Activated naive CD8-positive, alpha-beta T cell treated with anti-CD3 and anti-CD28 coated beads for 36 hours (primary cell): ENCODE data around the gene TRAF5. TPM values are rescaled to one million over a fixed set of nuclear protein-coding genes. Genes with fewer than 3 reads are reported as not detected.
"Not testable (repeated sequence)": the region's sequence is repeated elsewhere in the genome, so short reads cannot be mapped to it uniquely, and the experiment has no call there.

Source experiments
- DNase-seq: peaks from one replicate; pipeline ENCODE4 v3.0.0; 2021
- H3K27ac Mint-ChIP-seq: one replicate; pipeline ENCODE4 v1.8.0; 2022; ENCODE audit warnings: mild to moderate bottlenecking, moderate library complexity, mixed read lengths
- H3K27me3 Mint-ChIP-seq: one replicate; pipeline ENCODE4 v1.8.0; 2022; ENCODE audit warnings: mild to moderate bottlenecking, mixed read lengths
- H3K36me3 Mint-ChIP-seq: one replicate; pipeline ENCODE4 v1.8.0; 2021; ENCODE audit warnings: mild to moderate bottlenecking, mixed read lengths
- H3K4me1 Mint-ChIP-seq: one replicate; pipeline ENCODE4 v1.8.0; 2021; ENCODE audit warnings: mixed read lengths
- H3K4me3 Mint-ChIP-seq: one replicate; pipeline ENCODE4 v1.8.0; 2022; ENCODE audit warnings: mild to moderate bottlenecking, moderate library complexity, mixed read lengths
- H3K9me3 Mint-ChIP-seq: one replicate; pipeline ENCODE4 v1.8.0; 2022; ENCODE audit warnings: mixed read lengths
- total RNA-seq, 2 experiments: library from RNA; stranded (reverse); gene quantifications; one replicate each; pipeline ENCODE4 v1.2.3, GENCODE V29; 2021

The TRAF5 gene
- total RNA-seq, 2 experiments from 2014 or later, result 23.7 to 24.4 TPM

- not testable (repeated sequence) for H3K27me3 Mint-ChIP-seq, DNase-seq, H3K27ac Mint-ChIP-seq, H3K4me3 Mint-ChIP-seq, H3K4me1 Mint-ChIP-seq
- Mint-ChIP-seq H3K9me3 (peaks cover 12% of the 10 kb centered on the region), H3K36me3 (peaks cover 26% of the 10 kb centered on the region)
These were observed 71.8 kb downstream of the TRAF5 start for GRCh38 chr1:211398266-211398930.

GRCh38 chr1:211399851-211400393, 73.3 kb downstream of the TRAF5 start:
- not testable (repeated sequence) for H3K4me3 Mint-ChIP-seq, H3K4me1 Mint-ChIP-seq, DNase-seq, H3K27me3 Mint-ChIP-seq, H3K27ac Mint-ChIP-seq
- peaks cover 31% of the 10 kb centered on the region for H3K36me3 Mint-ChIP-seq
- H3K9me3 Mint-ChIP-seq, result peaks cover 16% of the 10 kb centered on the region

GRCh38 chr1:211401751-211402150, 75.1 kb downstream of the TRAF5 start:
- not testable (repeated sequence) for H3K27ac Mint-ChIP-seq, H3K27me3 Mint-ChIP-seq, H3K4me3 Mint-ChIP-seq, DNase-seq, H3K4me1 Mint-ChIP-seq
- Mint-ChIP-seq H3K9me3 (peaks cover 26% of the 10 kb centered on the region), H3K36me3 (peaks cover 46% of the 10 kb centered on the region)

GRCh38 chr1:211406086-211406485, 79.5 kb downstream of the TRAF5 start:
- DNase-seq, H3K4me3 Mint-ChIP-seq, H3K27ac Mint-ChIP-seq, H3K27me3 Mint-ChIP-seq: not testable (repeated sequence)
- Mint-ChIP-seq H3K36me3 (peaks cover 55% of the 10 kb centered on the region), H3K4me1 (peaks cover 14% of the 10 kb centered on the region), H3K9me3 (peaks cover 28% of the 10 kb centered on the region)

- not testable (repeated sequence) for H3K27ac Mint-ChIP-seq, DNase-seq, H3K27me3 Mint-ChIP-seq, H3K4me3 Mint-ChIP-seq
- Mint-ChIP-seq H3K36me3 (peaks cover 48% of the 10 kb centered on the region), H3K9me3 (peaks cover 19% of the 10 kb centered on the region), H3K4me1 (peaks cover 14% of the 10 kb centered on the region)
These were observed 81.1 kb downstream of the TRAF5 start for GRCh38 chr1:211407749-211408148.

- no peak for DNase-seq
- Mint-ChIP-seq H3K9me3 (peaks cover 7% of the 10 kb centered on the region), H3K36me3 (peaks cover 22% of the 10 kb centered on the region), H3K27me3 (no peaks in the 10 kb centered on the region), H3K4me1 (peaks cover 14% of the 10 kb centered on the region), H3K4me3 (no peak overlapping the region), H3K27ac (no peak overlapping the region)
These were observed 85.0 kb downstream of the TRAF5 start for GRCh38 chr1:211411639-211412038.

- Mint-ChIP-seq H3K27ac (peak overlapping the region; percentile 83), H3K4me3 (peak overlapping the region; percentile 60), H3K27me3 (no peaks in the 10 kb centered on the region), H3K4me1 (peaks cover 15% of the 10 kb centered on the region), H3K9me3 (peaks cover 4% of the 10 kb centered on the region), H3K36me3 (peaks cover 3% of the 10 kb centered on the region)
- no peak for DNase-seq
These were observed 89.1 kb downstream of the TRAF5 start for GRCh38 chr1:211415700-211416099.

- H3K9me3 Mint-ChIP-seq, H3K27me3 Mint-ChIP-seq, H3K36me3 Mint-ChIP-seq: not testable (repeated sequence)
- H3K4me1 Mint-ChIP-seq, result peaks cover 17% of the 10 kb centered on the region
- peak; percentile 62 for DNase-seq
- peak overlapping the region; percentile 83 for H3K27ac Mint-ChIP-seq
- H3K4me3 Mint-ChIP-seq, result peak overlapping the region; percentile 60
These were observed 89.6 kb downstream of the TRAF5 start for GRCh38 chr1:211416246-211416627.

- not testable (repeated sequence) for H3K36me3 Mint-ChIP-seq, H3K27me3 Mint-ChIP-seq, H3K9me3 Mint-ChIP-seq
- Mint-ChIP-seq H3K27ac (peak overlapping the region; percentile 83), H3K4me3 (peak overlapping the region; percentile 62), H3K4me1 (peaks cover 17% of the 10 kb centered on the region)
- peak; percentile 75 for DNase-seq
These were observed 90.1 kb downstream of the TRAF5 start for GRCh38 chr1:211416628-211417323.

- Mint-ChIP-seq H3K27ac (no peak overlapping the region), H3K9me3 (peaks cover under 1% of the 10 kb centered on the region), H3K4me1 (peaks cover 17% of the 10 kb centered on the region), H3K27me3 (no peaks in the 10 kb centered on the region), H3K36me3 (peaks cover 3% of the 10 kb centered on the region), H3K4me3 (no peak overlapping the region)
- DNase-seq, result peak; percentile 4
These were observed 93.8 kb downstream of the TRAF5 start for GRCh38 chr1:211420389-211420788.

GRCh38 chr1:211420845-211421454, 94.3 kb downstream of the TRAF5 start:
- H3K4me1 Mint-ChIP-seq, result peaks cover 17% of the 10 kb centered on the region
- H3K9me3 Mint-ChIP-seq, result no peaks in the 10 kb centered on the region
- peaks cover 3% of the 10 kb centered on the region for H3K36me3 Mint-ChIP-seq
- no peaks in the 10 kb centered on the region for H3K27me3 Mint-ChIP-seq
- no peak overlapping the region for H3K27ac Mint-ChIP-seq
- H3K4me3 Mint-ChIP-seq, result no peak overlapping the region
- DNase-seq, result no peak

- Mint-ChIP-seq H3K27ac (no peak overlapping the region), H3K9me3 (no peaks in the 10 kb centered on the region), H3K27me3 (no peaks in the 10 kb centered on the region), H3K36me3 (peaks cover 2% of the 10 kb centered on the region), H3K4me3 (no peak overlapping the region), H3K4me1 (peaks cover 9% of the 10 kb centered on the region)
- DNase-seq, result no peak
These were observed 97.4 kb downstream of the TRAF5 start for GRCh38 chr1:211424018-211424417.

Other genes starting within 250 kb of the TRAF5 start
- gene KCNH1, start 192.7 kb upstream of the TRAF5 start, total RNA-seq, result not detected
- gene RCOR3, start 67.5 kb upstream of the TRAF5 start, total RNA-seq, result 10 to 100 TPM; 31.8 to 33.7 TPM
- not detected for gene RD3, start 165.3 kb downstream of the TRAF5 start, total RNA-seq